Measurements from ENCODE around the gene E2F3. TPM values are rescaled to one million over a fixed set of nuclear protein-coding genes. Genes with fewer than 3 reads are reported as not detected.

E2F3 gene
- total RNA-seq, 4 donors from 2014 or later = 5.4 to 7.1 (median 6.1) TPM

DNA sequence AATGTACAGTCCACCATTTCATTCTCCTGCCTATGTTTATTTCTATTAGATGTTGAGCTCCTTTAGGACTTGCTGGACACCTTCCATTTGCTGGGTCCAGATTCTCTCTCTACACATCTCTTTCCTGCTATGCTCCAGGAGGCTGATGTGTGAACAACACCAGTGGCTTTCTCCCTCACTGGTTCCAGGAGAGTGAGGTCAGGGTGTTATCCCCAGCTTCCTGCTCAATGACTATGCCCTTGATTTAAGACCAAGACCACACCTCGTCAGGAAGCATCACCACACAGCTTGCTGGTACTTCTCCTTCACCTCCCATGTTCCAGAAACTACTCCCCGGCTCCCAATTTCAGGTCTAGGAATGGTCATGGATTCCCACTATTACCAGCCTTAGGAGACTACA is 31.3 kb upstream of the E2F3 start:
- intact Hi-C loops (cut with DNase I) = no loop called here

DNA sequence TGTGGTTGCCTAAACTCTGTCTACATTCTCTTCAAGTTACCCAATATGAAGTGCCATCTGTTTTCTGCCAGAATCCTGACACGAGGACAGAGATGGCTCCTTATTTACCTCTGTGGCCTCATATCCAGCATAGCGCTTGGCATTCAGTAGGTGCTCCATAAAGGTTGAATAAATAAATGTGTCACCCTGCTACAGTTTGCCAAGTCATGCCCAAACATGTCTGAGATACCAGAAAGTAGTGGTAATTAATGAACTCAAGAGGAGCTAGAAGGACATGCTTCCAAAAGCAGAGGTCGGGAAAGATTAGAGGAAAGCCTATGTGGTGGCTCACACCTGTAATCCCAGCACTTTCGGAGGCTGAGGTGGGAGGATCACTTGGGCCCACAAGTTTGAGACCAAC is 30.9 kb upstream of the E2F3 start:
- Histone ChIP-seq H3K27me3 (no peaks in the 10 kb centered on the region), H3K9me3 (no peaks in the 10 kb centered on the region), H3K27ac (no peak overlapping the region), H3K4me3 (no peak overlapping the region), H3K4me1 (peaks cover 7 to 25% (median 7%) of the 10 kb centered on the region in 3 donors), H3K36me3 (no peaks in the 10 kb centered on the region)
- DNase-seq = no peak
- TF ChIP-seq, protein P1, sequence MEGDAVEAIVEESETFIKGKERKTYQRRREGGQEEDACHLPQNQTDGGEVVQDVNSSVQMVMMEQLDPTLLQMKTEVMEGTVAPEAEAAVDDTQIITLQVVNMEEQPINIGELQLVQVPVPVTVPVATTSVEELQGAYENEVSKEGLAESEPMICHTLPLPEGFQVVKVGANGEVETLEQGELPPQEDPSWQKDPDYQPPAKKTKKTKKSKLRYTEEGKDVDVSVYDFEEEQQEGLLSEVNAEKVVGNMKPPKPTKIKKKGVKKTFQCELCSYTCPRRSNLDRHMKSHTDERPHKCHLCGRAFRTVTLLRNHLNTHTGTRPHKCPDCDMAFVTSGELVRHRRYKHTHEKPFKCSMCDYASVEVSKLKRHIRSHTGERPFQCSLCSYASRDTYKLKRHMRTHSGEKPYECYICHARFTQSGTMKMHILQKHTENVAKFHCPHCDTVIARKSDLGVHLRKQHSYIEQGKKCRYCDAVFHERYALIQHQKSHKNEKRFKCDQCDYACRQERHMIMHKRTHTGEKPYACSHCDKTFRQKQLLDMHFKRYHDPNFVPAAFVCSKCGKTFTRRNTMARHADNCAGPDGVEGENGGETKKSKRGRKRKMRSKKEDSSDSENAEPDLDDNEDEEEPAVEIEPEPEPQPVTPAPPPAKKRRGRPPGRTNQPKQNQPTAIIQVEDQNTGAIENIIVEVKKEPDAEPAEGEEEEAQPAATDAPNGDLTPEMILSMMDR (IDR thresholded peaks at IDR 0.05) = no peak
- intact Hi-C loops (cut with DNase I) = no loop called here
- WGBS, 2 donors = 77 to 87% methylated on average over 4 of the region's 4 CpGs

More for the DNA sequence above, 31.3 kb upstream of the E2F3 start:
- TF ChIP-seq POLR2A (IDR thresholded peaks at IDR 0.05) = no peak
- TF ChIP-seq, protein P1 (IDR thresholded peaks at IDR 0.05) = no peak
- no peaks in the 10 kb centered on the region for H3K9me3 ChIP-seq
- no peaks in the 10 kb centered on the region for H3K27me3 ChIP-seq
- no peak overlapping the region for H3K27ac ChIP-seq
- 80 to 87% methylated on average over 2 of the region's 2 CpGs for WGBS, 2 donors
- no peak for DNase-seq
- H3K4me3 ChIP-seq = no peak overlapping the region
- H3K36me3 ChIP-seq = no peaks in the 10 kb centered on the region
- peaks cover 7 to 30% (median 7%) of the 10 kb centered on the region in 3 donors for H3K4me1 ChIP-seq

DNA sequence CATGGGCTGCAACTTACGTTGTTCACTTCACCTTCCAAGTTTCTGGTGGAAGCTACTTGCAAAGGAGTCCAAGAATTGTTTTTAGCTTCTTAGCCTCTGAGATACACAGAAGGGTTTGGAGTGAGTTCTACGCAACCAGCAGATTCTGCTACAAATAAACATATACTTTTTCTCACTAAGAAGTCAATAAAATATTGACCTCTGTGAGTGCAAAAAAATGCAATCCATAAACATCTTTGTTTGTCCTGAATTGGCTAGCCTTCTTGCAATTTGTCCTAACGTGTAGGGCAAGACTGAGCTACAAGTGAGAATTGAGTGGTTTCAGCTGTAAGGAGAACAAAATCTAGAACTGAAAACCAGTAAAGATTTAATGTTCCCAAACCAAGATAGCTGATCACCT is 26.2 kb upstream of the E2F3 start:
- TF ChIP-seq POLR2A (IDR thresholded peaks at IDR 0.05) = no peak
- TF ChIP-seq, protein P1 (IDR thresholded peaks at IDR 0.05) = no peak
- 67 to 73% methylated on average over 3 of the region's 3 CpGs for WGBS, 2 donors
- Histone ChIP-seq H3K36me3 (no peaks in the 10 kb centered on the region), H3K4me3 (no peak overlapping the region), H3K4me1 (no peaks in the 10 kb centered on the region), H3K9me3 (no peaks in the 10 kb centered on the region), H3K27me3 (no peaks in the 10 kb centered on the region), H3K27ac (no peak overlapping the region)
- no peak for DNase-seq
- intact Hi-C loops (cut with DNase I) = no loop called here

DNA sequence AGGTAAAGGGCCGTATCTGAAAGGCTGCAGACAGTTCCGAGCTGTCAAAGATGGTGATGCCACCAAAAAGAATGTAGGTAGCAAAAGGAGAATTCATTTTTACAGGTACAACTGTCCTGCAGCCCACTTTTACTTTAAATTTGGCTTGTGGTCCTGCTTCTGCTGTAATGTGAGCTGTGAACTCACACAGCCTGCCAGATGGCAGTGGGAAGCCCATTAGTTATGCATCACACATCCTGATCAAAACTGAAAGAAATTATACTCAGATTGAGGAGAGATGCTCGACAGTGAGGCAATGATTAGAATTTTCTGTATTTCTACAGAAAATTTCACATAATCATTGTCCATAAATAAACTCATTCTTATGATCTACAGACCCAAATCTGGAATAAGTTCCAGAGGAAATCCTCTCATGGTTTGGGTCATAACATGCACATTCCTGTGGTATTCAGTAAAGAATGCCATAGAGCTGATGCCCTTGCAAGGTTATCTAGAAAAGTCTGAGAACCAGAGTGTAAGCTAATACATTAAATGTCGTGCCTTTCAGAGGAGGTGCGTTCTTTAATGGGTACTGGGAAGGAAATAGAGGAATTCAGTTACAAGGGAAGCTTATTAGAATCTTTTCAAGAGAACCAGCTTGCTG is 23.9 kb upstream of the E2F3 start:
- H3K4me3 ChIP-seq = no peak overlapping the region
- H3K4me1 ChIP-seq = no peaks in the 10 kb centered on the region
- no peaks in the 10 kb centered on the region for H3K27me3 ChIP-seq
- WGBS, 2 donors = 40 to 53% methylated on average over 5 of the region's 5 CpGs
- H3K36me3 ChIP-seq = no peaks in the 10 kb centered on the region
- DNase-seq = no peak
- intact Hi-C loops (cut with DNase I) = no loop called here
- H3K9me3 ChIP-seq = no peaks in the 10 kb centered on the region
- no peak for TF ChIP-seq POLR2A (IDR thresholded peaks at IDR 0.05)
- TF ChIP-seq, protein P1 (IDR thresholded peaks at IDR 0.05) = no peak
- H3K27ac ChIP-seq = no peak overlapping the region

DNA sequence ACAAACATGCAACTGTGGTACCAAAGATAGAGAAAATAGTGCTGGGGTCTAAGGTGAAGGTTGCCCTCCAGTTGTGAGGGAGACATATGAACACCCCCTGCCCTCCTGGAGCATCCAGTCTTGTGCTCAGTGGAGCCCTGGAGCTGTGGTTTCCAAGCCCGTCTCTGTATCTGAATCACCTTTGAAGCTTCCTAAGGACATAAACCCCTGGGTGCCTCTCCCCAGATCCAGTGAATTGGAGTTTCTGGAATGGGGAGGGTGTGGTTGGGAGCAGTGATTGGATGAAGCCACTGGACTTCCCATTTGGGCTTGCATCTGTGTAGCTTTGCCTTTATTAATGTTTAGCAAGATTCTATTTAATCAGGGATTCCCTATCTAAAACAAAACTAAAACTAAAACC is 22.4 kb upstream of the E2F3 start:
- no peaks in the 10 kb centered on the region for H3K4me1 ChIP-seq
- H3K27ac ChIP-seq = no peak overlapping the region
- no peak overlapping the region for H3K4me3 ChIP-seq
- intact Hi-C loops (cut with DNase I) = no loop called here
- no peak for DNase-seq
- TF ChIP-seq, protein P1 (IDR thresholded peaks at IDR 0.05) = no peak
- no peak for TF ChIP-seq POLR2A (IDR thresholded peaks at IDR 0.05)
- H3K27me3 ChIP-seq = no peaks in the 10 kb centered on the region
- 78% methylated on average over 1 of the region's 1 CpG; no CpG with 5 or more reads in 1 of the 2 donors for WGBS, 2 donors
- H3K9me3 ChIP-seq = no peaks in the 10 kb centered on the region
- no peaks in the 10 kb centered on the region for H3K36me3 ChIP-seq
